ENCODE measurements around the gene CCDC179. TPM values are rescaled to one million over a fixed set of nuclear protein-coding genes. Genes with fewer than 3 reads are reported as not detected.

CCDC179 gene
- total RNA-seq, 1 donor, result not detected

- Histone ChIP-seq H3K4me3 (ENCODE audit: low read length) (no peak overlapping the region), H3K4me1 (ENCODE audit: insufficient read depth, low read length) (peaks cover 10% of the 10 kb centered on the region), H3K27me3 (ENCODE audit: insufficient read depth, low read length) (no peaks in the 10 kb centered on the region)
Measured at GRCh38 chr11:22832315-22833015, 27.8 kb downstream of the CCDC179 start.

GRCh38 chr11:22830082-22830414, 30.2 kb downstream of the CCDC179 start:
- Histone ChIP-seq H3K4me3 (ENCODE audit: low read length) (peak overlapping the region; percentile 9), H3K27me3 (ENCODE audit: insufficient read depth, low read length) (no peaks in the 10 kb centered on the region)

More at GRCh38 chr11:22832315-22833015, 27.8 kb downstream of the CCDC179 start:
- H3K9me3 ChIP-seq (ENCODE audit: low read depth, low read length), result no peaks in the 10 kb centered on the region

GRCh38 chr11:22829231-22830081, 30.8 kb downstream of the CCDC179 start, which contains the start of gene SVIP:
Gene SVIP (minus strand): TSS chr11:22829801. CDS start chr11:22829748, 53 bp downstream.
- H3K4me1 ChIP-seq (ENCODE audit: insufficient read depth, low read length), result peaks cover 10% of the 10 kb centered on the region
- peak within 1 kb of the TSS; percentile 79 for H3K4me3 ChIP-seq (ENCODE audit: low read length)
- no peaks in the 10 kb centered on the region for H3K9me3 ChIP-seq (ENCODE audit: low read depth, low read length)
- no peaks in the 10 kb centered on the region for H3K27me3 ChIP-seq (ENCODE audit: insufficient read depth, low read length)

More at GRCh38 chr11:22830082-22830414, 30.2 kb downstream of the CCDC179 start:
- Histone ChIP-seq H3K9me3 (ENCODE audit: low read depth, low read length) (no peaks in the 10 kb centered on the region), H3K4me1 (ENCODE audit: insufficient read depth, low read length) (peaks cover 10% of the 10 kb centered on the region)

GRCh38 chr11:22828373-22828772, 31.9 kb downstream of the CCDC179 start:
- H3K9me3 ChIP-seq (ENCODE audit: low read depth, low read length), result no peaks in the 10 kb centered on the region
- no peak overlapping the region for H3K4me3 ChIP-seq (ENCODE audit: low read length)
- peaks cover 10% of the 10 kb centered on the region for H3K4me1 ChIP-seq (ENCODE audit: insufficient read depth, low read length)
- no peaks in the 10 kb centered on the region for H3K27me3 ChIP-seq (ENCODE audit: insufficient read depth, low read length)

- Histone ChIP-seq H3K4me3 (ENCODE audit: low read length) (no peak overlapping the region), H3K27me3 (ENCODE audit: insufficient read depth, low read length) (no peaks in the 10 kb centered on the region), H3K9me3 (ENCODE audit: low read depth, low read length) (no peaks in the 10 kb centered on the region), H3K4me1 (ENCODE audit: insufficient read depth, low read length) (no peaks in the 10 kb centered on the region)
Measured at GRCh38 chr11:22822203-22822602, 38.1 kb downstream of the CCDC179 start.

GRCh38 chr11:22809893-22810292, 50.4 kb downstream of the CCDC179 start:
- Histone ChIP-seq H3K27me3 (ENCODE audit: insufficient read depth, low read length) (no peaks in the 10 kb centered on the region), H3K4me1 (ENCODE audit: insufficient read depth, low read length) (peaks cover 3% of the 10 kb centered on the region), H3K9me3 (ENCODE audit: low read depth, low read length) (no peaks in the 10 kb centered on the region), H3K4me3 (ENCODE audit: low read length) (no peak overlapping the region)

GRCh38 chr11:22808571-22809197, 51.6 kb downstream of the CCDC179 start:
- Histone ChIP-seq H3K27me3 (ENCODE audit: insufficient read depth, low read length) (no peaks in the 10 kb centered on the region), H3K4me3 (ENCODE audit: low read length) (no peak overlapping the region), H3K4me1 (ENCODE audit: insufficient read depth, low read length) (peaks cover 3% of the 10 kb centered on the region), H3K9me3 (ENCODE audit: low read depth, low read length) (no peaks in the 10 kb centered on the region)

- no peak overlapping the region for H3K4me3 ChIP-seq (ENCODE audit: low read length)
- no peaks in the 10 kb centered on the region for H3K27me3 ChIP-seq (ENCODE audit: insufficient read depth, low read length)
- H3K9me3 ChIP-seq (ENCODE audit: low read depth, low read length), result no peaks in the 10 kb centered on the region
- peaks cover 3% of the 10 kb centered on the region for H3K4me1 ChIP-seq (ENCODE audit: insufficient read depth, low read length)
Measured at GRCh38 chr11:22807855-22808570, 52.3 kb downstream of the CCDC179 start.

- no peaks in the 10 kb centered on the region for H3K9me3 ChIP-seq (ENCODE audit: low read depth, low read length)
- H3K4me3 ChIP-seq (ENCODE audit: low read length), result no peak overlapping the region
- H3K4me1 ChIP-seq (ENCODE audit: insufficient read depth, low read length), result peaks cover 3% of the 10 kb centered on the region
- no peaks in the 10 kb centered on the region for H3K27me3 ChIP-seq (ENCODE audit: insufficient read depth, low read length)
Measured at GRCh38 chr11:22807391-22807790, 52.9 kb downstream of the CCDC179 start.

GRCh38 chr11:22802861-22803260, 57.4 kb downstream of the CCDC179 start:
- no peaks in the 10 kb centered on the region for H3K27me3 ChIP-seq (ENCODE audit: insufficient read depth, low read length)
- no peaks in the 10 kb centered on the region for H3K4me1 ChIP-seq (ENCODE audit: insufficient read depth, low read length)
- no peak overlapping the region for H3K4me3 ChIP-seq (ENCODE audit: low read length)
- H3K9me3 ChIP-seq (ENCODE audit: low read depth, low read length), result no peaks in the 10 kb centered on the region

GRCh38 chr11:22800482-22800881, 59.8 kb downstream of the CCDC179 start:
- Histone ChIP-seq H3K27me3 (ENCODE audit: insufficient read depth, low read length) (no peaks in the 10 kb centered on the region), H3K9me3 (ENCODE audit: low read depth, low read length) (no peaks in the 10 kb centered on the region), H3K4me3 (ENCODE audit: low read length) (no peak overlapping the region), H3K4me1 (ENCODE audit: insufficient read depth, low read length) (no peaks in the 10 kb centered on the region)

GRCh38 chr11:22798901-22799300, 61.4 kb downstream of the CCDC179 start:
- no peaks in the 10 kb centered on the region for H3K27me3 ChIP-seq (ENCODE audit: insufficient read depth, low read length)
- H3K9me3 ChIP-seq (ENCODE audit: low read depth, low read length), result no peaks in the 10 kb centered on the region
- H3K4me1 ChIP-seq (ENCODE audit: insufficient read depth, low read length), result no peaks in the 10 kb centered on the region
- H3K4me3 ChIP-seq (ENCODE audit: low read length), result no peak overlapping the region

GRCh38 chr11:22797047-22797446, 63.2 kb downstream of the CCDC179 start:
- Histone ChIP-seq H3K4me3 (ENCODE audit: low read length) (no peak overlapping the region), H3K9me3 (ENCODE audit: low read depth, low read length) (no peaks in the 10 kb centered on the region), H3K27me3 (ENCODE audit: insufficient read depth, low read length) (no peaks in the 10 kb centered on the region), H3K4me1 (ENCODE audit: insufficient read depth, low read length) (no peaks in the 10 kb centered on the region)
